ENCODE results near the gene ERV3-1.

DNA sequence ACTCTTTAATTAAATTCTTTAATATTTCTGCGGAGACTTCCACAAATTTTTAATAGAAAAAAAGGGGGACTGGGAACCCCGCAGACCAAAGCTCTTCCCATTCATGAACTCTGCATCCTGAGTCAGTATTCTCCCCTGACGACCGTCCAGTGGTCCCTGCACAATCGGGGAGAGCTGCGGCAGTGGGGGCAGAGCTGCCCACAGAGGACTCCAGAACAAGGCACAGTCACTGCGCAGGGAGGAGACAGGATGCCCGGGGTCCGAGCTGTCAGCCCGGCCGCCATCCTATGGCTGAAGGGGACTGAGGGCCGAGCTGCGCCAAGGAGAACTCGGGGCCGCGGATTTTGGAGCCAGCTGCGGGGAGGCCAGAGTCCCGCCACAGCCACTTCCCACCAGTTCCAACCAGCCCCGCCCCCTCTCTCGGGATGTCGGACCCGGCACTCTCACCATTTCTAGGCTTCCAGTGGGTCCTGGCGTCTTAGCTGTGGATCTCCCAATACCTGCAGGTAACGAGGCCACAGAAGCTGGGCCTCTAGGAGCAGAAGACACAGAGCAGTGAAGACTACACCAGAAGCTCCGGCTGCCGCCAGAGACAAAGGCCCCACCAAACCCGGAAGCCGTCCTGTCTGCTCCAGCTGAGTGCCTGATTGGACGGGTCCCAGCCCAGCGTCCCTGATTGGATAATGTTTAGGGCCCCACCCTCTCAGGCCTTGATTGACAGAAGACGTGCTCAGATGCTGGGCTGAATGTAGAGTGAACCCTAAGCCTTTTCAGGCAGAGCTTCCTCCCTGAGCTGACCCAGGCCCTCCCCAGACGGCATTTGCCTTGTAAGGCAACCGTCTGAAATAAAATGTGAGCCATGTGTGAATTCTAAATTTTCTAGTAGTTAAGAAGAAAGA is at the start of gene ERV3-1:
- TF ChIP-seq, protein P1, sequence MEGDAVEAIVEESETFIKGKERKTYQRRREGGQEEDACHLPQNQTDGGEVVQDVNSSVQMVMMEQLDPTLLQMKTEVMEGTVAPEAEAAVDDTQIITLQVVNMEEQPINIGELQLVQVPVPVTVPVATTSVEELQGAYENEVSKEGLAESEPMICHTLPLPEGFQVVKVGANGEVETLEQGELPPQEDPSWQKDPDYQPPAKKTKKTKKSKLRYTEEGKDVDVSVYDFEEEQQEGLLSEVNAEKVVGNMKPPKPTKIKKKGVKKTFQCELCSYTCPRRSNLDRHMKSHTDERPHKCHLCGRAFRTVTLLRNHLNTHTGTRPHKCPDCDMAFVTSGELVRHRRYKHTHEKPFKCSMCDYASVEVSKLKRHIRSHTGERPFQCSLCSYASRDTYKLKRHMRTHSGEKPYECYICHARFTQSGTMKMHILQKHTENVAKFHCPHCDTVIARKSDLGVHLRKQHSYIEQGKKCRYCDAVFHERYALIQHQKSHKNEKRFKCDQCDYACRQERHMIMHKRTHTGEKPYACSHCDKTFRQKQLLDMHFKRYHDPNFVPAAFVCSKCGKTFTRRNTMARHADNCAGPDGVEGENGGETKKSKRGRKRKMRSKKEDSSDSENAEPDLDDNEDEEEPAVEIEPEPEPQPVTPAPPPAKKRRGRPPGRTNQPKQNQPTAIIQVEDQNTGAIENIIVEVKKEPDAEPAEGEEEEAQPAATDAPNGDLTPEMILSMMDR (conservative IDR thresholded peaks at IDR 0.05; ENCODE audit: low read depth, low read length), result no peak
- TF ChIP-seq EZH2 (IDR thresholded peaks at IDR 0.05; ENCODE audit: borderline replicate concordance, low read depth, low read length, poor library complexity, severe bottlenecking), result no peak
